ENCODE data around the gene TSPAN18. TPM values are rescaled to one million over a fixed set of nuclear protein-coding genes. Genes with fewer than 3 reads are reported as not detected.

Gene TSPAN18
- total RNA-seq, 4 donors from 2014 or later, result 31.1 to 74.6 (median 34.7) TPM

DNA sequence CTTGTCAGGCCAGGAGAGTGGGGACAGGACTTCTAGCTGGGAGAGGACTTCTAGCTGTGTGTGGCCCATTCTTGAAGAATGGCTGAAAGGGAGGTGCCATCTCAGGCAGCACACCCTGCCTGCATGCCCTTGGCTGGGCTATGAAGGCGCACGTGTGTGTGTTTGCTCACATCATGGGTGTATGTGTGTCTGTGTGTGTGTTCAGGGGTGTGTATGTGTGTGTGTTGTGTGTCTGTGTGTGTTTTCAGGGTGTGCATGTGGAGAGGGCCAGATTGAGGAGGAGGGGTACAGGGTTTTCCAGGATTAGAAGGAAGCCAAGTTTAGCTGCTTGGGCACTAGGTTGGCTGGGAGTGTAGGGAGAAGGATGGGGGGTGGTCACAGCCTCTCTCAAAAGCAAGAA lies 207.3 kb downstream of the TSPAN18 start:
- Histone ChIP-seq H3K4me3 (no peak overlapping the region), H3K27me3 (no peaks in the 10 kb centered on the region), H3K4me1 (peaks cover 0 to 14% (median 0%) of the 10 kb centered on the region in 3 donors), H3K36me3 (peaks cover 0 to 40% of the 10 kb centered on the region in 2 donors), H3K27ac (no peak overlapping the region), H3K9me3 (no peaks in the 10 kb centered on the region)
- ATAC-seq, result no peak
- TF ChIP-seq POLR2AphosphoS5 (IDR thresholded peaks at IDR 0.05) (no peak), POLR2A (IDR thresholded peaks at IDR 0.05) (no peak), EP300 (IDR thresholded peaks at IDR 0.05) (no peak)
- TF ChIP-seq, protein P1, sequence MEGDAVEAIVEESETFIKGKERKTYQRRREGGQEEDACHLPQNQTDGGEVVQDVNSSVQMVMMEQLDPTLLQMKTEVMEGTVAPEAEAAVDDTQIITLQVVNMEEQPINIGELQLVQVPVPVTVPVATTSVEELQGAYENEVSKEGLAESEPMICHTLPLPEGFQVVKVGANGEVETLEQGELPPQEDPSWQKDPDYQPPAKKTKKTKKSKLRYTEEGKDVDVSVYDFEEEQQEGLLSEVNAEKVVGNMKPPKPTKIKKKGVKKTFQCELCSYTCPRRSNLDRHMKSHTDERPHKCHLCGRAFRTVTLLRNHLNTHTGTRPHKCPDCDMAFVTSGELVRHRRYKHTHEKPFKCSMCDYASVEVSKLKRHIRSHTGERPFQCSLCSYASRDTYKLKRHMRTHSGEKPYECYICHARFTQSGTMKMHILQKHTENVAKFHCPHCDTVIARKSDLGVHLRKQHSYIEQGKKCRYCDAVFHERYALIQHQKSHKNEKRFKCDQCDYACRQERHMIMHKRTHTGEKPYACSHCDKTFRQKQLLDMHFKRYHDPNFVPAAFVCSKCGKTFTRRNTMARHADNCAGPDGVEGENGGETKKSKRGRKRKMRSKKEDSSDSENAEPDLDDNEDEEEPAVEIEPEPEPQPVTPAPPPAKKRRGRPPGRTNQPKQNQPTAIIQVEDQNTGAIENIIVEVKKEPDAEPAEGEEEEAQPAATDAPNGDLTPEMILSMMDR (IDR thresholded peaks at IDR 0.05), result no peak
- WGBS, 2 donors (ENCODE audit: low coverage in 1 of 2), result no CpG with 5 or more reads among the region's 2 CpGs

DNA sequence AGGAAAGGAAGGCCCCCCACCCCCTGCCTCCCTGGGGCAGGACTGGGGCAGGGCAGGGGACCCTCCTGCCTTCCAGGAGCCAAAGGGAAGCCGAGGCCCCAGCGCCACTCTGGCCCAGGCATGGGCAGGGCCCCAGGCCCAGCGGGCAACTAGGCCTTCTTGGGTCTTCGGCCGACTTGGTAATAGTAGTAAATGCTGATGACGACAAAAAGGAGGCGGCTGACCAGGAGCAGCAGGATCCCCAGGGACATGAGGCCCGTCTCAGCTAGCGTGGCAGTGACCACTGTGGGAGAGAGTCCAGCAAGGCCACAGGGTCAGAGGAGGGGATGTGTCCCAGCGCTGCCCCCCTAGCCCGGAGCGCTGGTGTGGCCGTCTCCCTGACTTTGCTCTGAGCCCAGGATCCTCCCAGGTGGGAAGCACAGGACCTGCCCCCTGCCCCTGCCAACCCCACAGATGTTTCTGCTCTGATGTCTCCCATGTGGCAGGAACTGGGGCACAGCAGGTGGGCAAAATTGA lies 208.0 kb downstream of the TSPAN18 start:
- TF ChIP-seq, protein P1 (IDR thresholded peaks at IDR 0.05), result no peak
- TF ChIP-seq EP300 (IDR thresholded peaks at IDR 0.05) (no peak), POLR2A (IDR thresholded peaks at IDR 0.05) (no peak), POLR2AphosphoS5 (IDR thresholded peaks at IDR 0.05) (no peak)
- Histone ChIP-seq H3K27me3 (no peaks in the 10 kb centered on the region), H3K36me3 (peaks cover 0 to 35% of the 10 kb centered on the region in 2 donors), H3K4me3 (no peak overlapping the region), H3K27ac (no peak overlapping the region), H3K9me3 (no peaks in the 10 kb centered on the region), H3K4me1 (peaks cover 0 to 21% (median 0%) of the 10 kb centered on the region in 3 donors)
- ATAC-seq, result no peak
- WGBS, 2 donors (ENCODE audit: low coverage in 1 of 2), result no CpG with 5 or more reads among the region's 13 CpGs

DNA sequence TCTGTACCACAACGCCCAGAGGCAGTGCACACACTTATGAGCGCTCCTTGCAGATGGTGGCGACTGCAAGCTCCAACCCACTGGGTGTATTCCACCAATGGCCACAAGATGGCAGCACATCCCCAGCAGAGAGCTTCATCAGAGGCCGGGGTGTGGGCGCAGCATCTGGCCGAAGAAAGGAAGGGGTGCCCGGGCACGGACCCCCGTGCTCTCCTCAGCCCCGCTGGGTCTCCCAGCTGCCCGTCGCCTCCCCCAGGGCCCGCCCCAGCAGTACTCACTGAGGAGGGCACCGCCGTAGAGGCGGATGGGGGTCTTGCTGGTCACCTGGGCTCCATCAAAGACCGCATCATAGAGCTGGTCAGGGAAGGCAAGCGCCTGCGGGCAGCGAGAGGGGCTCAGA lies 209.8 kb downstream of the TSPAN18 start:
- H3K9me3 ChIP-seq, result no peaks in the 10 kb centered on the region
- 0% methylated on average over 1 of the region's 20 CpGs; no CpG with 5 or more reads in 1 of the 2 donors for WGBS, 2 donors (ENCODE audit: low coverage in 1 of 2)
- H3K4me1 ChIP-seq, result peaks cover 0 to 36% (median 8%) of the 10 kb centered on the region in 3 donors
- H3K27ac ChIP-seq, result no peak overlapping the region
- peaks cover 0 to 21% of the 10 kb centered on the region in 2 donors for H3K36me3 ChIP-seq
- peak; percentile 58 for ATAC-seq
- H3K27me3 ChIP-seq, result no peaks in the 10 kb centered on the region
- H3K4me3 ChIP-seq, result no peak overlapping the region
- TF ChIP-seq POLR2A (IDR thresholded peaks at IDR 0.05) (no peak), POLR2AphosphoS5 (IDR thresholded peaks at IDR 0.05) (no peak)
- TF ChIP-seq, protein P1 (IDR thresholded peaks at IDR 0.05), result peak in 3 of 4 experiments; percentile 97 to 99 (median 97)

DNA sequence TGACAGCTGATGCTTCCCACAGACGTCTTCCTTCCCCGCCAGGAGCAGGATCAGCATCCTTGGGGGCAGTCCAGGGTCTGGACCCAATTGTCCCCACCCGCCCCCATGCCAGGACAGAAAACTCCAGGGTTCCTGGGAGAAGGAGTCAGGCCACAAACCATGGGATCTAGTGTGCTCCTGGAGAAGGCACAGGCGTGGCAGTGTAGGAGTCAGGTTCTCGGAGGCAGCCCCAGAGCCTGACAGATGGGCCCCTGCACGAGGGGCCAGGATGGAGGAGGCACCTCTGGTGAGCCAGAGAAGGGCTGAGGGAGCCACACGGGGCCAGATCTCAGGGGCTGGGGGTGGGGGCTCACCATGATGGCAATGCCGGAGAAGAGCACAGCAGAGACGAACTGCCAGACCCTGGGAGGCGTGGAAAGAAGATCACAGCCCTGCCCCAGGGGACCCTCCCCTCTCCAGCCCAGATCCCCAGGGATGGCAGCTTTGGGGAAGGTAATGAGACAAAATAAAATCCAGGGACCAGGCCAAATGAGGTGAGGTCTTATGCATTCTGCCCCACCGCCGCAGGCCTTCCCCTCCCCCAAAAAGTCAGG lies 210.3 kb downstream of the TSPAN18 start:
- WGBS, 2 donors (ENCODE audit: low coverage in 1 of 2), result 93 to 98% methylated on average over 2 to 7 of the region's 12 CpGs
- Histone ChIP-seq H3K4me1 (peaks cover 0 to 42% (median 10%) of the 10 kb centered on the region in 3 donors), H3K27ac (no peak overlapping the region), H3K27me3 (no peaks in the 10 kb centered on the region), H3K9me3 (no peaks in the 10 kb centered on the region), H3K36me3 (peaks cover 0 to 21% of the 10 kb centered on the region in 2 donors), H3K4me3 (no peak overlapping the region)
- no peak for ATAC-seq
- TF ChIP-seq POLR2A (IDR thresholded peaks at IDR 0.05), result no peak
- TF ChIP-seq EP300 (IDR thresholded peaks at IDR 0.05), result no peak
- TF ChIP-seq, protein P1 (IDR thresholded peaks at IDR 0.05), result no peak
- no peak for TF ChIP-seq POLR2AphosphoS5 (IDR thresholded peaks at IDR 0.05)

Data from gastroesophageal sphincter (tissue), 4 donors.